ENCODE results near the gene NT5C1B. TPM values are rescaled to one million over a fixed set of nuclear protein-coding genes. Genes with fewer than 3 reads are reported as not detected.

Gene NT5C1B
- total RNA-seq: not detected in 2 replicates

GRCh38 chr2:18589354-18589753 is at the start of gene NT5C1B:
Gene NT5C1B, minus strand, starts transcription at chr2:18589569. Its CDS starts 101 bp downstream, at chr2:18589468.

GRCh38 chr2:18560031-18560796 is 29.2 kb downstream of the NT5C1B start, which contains the start of gene RDH14:
Gene RDH14, minus strand, starts transcription at chr2:18560653. Its CDS starts 81 bp downstream, at chr2:18560572.

Small RNAs within 50 kb of the gene (small RNA-seq; reads per million reads assigned to genes)
- gene RNU6-1215P: not detected

Other genes starting within 250 kb of the NT5C1B start
- gene RDH14, start 28.9 kb downstream of the NT5C1B start, total RNA-seq: 18.2 and 23.2 TPM in 2 replicates

All from vein endothelial cell (primary cell).